GM18502 (cell line): Measurements from ENCODE around the gene SOS1.
"Not testable (repeated sequence)": the region's sequence is repeated elsewhere in the genome, so short reads cannot be mapped to it uniquely, and the experiment has no call there.

Experiments used
- ATAC-seq: cut with Tn5 transposase; IDR thresholded peaks from one replicate; pipeline ENCODE4 v1.9.1; 2021; ENCODE audit warnings: mild to moderate bottlenecking; ENCODE audit not compliant: unreplicated experiment, poor library complexity

Gene SOS1

GRCh38 chr2:39139511-39140237 is 18.8 kb upstream of the SOS1 start:
- no peak for ATAC-seq

- ATAC-seq = no peak
Measured at GRCh38 chr2:39138837-39139211, 18.0 kb upstream of the SOS1 start.

GRCh38 chr2:39138187-39138836 is 17.5 kb upstream of the SOS1 start:
- ATAC-seq = not testable (repeated sequence)

GRCh38 chr2:39136799-39137198 is 15.9 kb upstream of the SOS1 start:
- no peak for ATAC-seq

DNA sequence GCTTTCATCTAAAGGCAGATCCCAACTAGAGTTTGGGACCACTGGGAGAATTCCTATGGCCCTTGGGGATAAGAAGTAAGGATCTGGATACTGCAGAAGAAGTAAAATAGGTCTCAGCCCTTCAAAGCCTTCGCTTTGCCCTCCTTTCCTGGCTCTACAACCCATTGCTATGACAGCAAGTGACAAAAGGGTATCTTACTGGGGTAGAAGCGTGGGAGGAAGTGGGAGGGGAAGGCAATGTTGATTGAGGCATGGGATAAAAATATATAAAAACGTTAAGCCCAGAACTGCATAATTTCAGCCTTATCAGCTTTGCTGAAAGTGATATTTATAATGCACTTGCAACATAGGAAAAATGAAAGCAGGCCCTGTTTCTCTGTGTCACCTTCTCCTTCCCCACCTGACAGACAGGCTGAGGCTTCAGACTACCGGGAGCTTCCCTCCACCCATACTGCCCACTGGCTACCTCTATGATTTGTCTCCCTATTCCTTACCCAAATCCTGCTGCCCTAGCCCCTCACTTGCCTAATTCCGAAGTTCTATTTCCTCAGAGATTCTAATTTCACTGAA is 14.9 kb upstream of the SOS1 start:
- ATAC-seq = no peak

GRCh38 chr2:39133215-39133851 is 12.5 kb upstream of the SOS1 start:
- ATAC-seq = no peak

GRCh38 chr2:39128919-39129391 is 8.1 kb upstream of the SOS1 start:
- ATAC-seq = peak; percentile 59

DNA sequence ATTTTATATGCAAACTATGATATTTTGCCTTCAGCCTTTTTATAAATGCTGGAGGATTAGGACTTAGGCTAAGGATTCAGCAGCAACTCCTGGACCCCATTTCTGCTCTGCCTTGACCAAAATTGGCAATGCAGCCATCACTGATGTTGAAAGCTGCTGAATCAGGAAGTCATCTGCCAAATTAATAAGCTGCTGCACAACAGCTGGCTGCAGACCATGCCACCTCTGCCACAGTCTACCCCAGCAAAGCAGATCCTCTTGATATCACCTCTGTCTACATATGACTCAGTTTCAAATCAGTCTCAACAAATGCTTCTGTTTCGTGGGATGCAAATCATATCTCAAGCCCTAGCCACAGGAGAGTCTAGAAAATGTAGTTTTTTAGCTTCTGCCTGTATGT is 7.1 kb upstream of the SOS1 start:
- peak; percentile 62 for ATAC-seq

- no peak for ATAC-seq
Measured at GRCh38 chr2:39124746-39125057, 3.9 kb upstream of the SOS1 start.

DNA sequence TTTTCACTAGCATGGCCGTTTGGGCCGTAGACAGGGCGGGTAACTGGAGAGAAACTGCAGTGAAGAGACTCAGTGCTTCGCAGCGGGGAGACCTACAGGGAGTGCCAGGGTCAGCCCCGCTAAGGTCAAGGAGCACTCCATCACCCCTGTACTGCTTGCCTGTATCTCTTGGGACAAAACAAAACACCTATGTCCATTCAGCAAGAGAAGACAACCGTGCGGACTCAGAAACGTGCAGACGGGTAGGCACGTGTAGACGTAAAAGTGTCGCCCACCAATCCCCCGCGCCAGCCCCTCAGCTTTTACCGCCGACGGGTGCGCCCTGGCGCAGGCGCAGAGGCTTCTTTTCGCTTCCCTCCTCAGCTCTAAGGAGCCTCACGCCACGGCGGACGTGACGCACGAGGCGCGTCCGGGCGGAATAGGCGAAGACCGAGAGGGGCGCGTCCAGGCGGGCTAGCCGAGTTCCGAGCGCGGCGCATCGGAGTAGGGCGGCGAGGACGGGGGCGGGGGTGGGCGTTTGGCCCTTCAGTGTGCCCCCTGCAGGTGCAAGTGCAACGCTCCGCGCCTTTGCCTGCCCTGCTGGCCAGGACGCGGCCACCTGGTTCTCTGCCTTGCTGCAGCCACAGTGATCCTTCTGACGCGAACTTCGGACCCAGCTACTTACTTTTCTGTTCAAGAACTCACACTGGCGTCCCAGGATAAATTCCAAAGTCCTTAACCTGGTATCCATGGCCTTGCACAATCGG is 3.3 kb upstream of the SOS1 start:
- ATAC-seq = peak; percentile 56

- ATAC-seq = no peak
Measured at GRCh38 chr2:39123436-39123999, 2.7 kb upstream of the SOS1 start.

GRCh38 chr2:39121523-39122063 is 742 bp upstream of the SOS1 start:
- no peak for ATAC-seq

- no peak for ATAC-seq
Measured at GRCh38 chr2:39120521-39120770, 405 bp downstream of the SOS1 start.

GRCh38 chr2:39119732-39120520 is 925 bp downstream of the SOS1 start:
- peak; percentile 45 for ATAC-seq

GRCh38 chr2:39118786-39119499 is 1.9 kb downstream of the SOS1 start:
- ATAC-seq = no peak

DNA sequence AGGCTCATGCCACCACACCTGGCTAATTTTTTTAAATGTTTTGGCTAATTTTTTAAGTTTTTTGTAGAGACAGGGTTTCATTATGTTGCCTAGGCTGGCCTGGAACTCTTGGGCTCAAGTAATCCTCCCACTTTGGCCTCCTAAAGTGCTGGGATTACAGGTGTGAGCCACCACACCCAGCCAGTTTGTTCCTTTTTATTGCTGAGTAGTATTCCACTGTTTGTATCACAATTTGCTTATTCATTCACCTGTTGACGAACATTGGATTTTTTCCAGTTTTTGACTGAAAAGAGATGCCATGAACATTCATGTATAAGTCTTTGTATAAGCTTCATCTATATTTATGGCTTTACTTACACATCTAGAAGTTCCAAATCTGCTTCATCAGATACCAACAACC is 5.3 kb downstream of the SOS1 start:
- no peak for ATAC-seq

DNA sequence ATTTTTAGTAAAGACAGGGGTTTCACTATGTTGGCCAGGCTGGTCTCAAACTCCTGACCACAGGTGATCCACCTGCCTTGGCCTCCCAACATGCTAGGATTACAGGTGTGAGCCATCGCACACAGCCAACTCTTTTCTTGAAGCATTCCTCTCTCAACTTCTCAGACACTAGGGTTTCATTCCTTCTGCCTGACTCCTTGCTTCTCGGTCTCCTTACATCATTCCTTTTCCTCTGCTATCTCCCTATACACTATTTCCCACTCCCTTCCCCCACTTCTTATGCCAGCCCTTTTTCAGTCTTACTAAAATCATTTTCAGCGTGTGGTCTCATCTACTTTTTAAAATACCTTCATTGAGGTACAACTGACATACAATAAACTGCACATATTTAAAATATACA is 6.1 kb downstream of the SOS1 start:
- no peak for ATAC-seq

- no peak for ATAC-seq
Measured at GRCh38 chr2:39109537-39109936, 11.3 kb downstream of the SOS1 start.

DNA sequence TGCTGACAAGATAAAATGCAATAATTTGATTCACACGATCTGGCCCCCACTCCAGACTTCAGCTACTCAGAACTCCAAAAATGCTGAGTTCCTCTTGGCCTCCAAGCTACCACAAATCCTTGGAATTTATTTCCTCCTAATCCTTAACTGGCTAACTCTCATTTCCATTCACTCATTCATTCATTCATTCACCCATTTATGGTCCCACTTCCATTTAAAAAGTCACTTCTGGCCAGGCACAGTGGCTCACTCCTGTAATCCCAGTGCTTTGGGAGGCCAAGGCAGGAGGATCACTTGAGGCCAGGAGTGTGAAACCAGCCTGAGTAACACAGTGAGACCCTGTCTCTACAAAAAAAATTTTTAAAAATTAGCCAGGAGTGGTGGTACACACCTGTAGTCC is 12.5 kb downstream of the SOS1 start:
- no peak for ATAC-seq
